A549 (cell line): ENCODE results near the gene PIGL. TPM values are rescaled to one million over a fixed set of nuclear protein-coding genes. Genes with fewer than 3 reads are reported as not detected.

ENCODE experiments used
- ATAC-seq, 2 experiments: fragments of 200-7000 bp in 1 of 2; fragments of >200 bp in 1 of 2; cut with Nextera tagmentation in 1 of 2; cut with Tn5 transposase in 1 of 2; 3 replicates each; pipeline versions ENCODE4 v1.8.0 to v1.9.1; 2018 to 2020; ENCODE audit warnings: mild to moderate bottlenecking in 1 of 2, moderate library complexity in 1 of 2
- CTCF ChIA-PET: fragments of 300-600 bp; sonication (Branson Sonifier 250); formaldehyde crosslinking; extraction: SDS; loops from one replicate; lab custom pipeline; 2021; ENCODE audit warnings: antibody characterized with exemption, inconsistent platforms; lab: Yijun Ruan, JAX
- POLR2A ChIA-PET: fragments of 350-600 bp; formaldehyde crosslinking; extraction: SDS; loops from one replicate; lab custom pipeline; 2021; ENCODE audit warnings: antibody characterized with exemption, inconsistent platforms; lab: Yijun Ruan, JAX
- DNase-seq, 2 experiments: peaks; one replicate each; pipeline versions ENCODE4 v3.0.0 to v3.0.0-alpha.2; 2011 to 2016; ENCODE audit warnings: low read depth in 1 of 2, low spot score in 1 of 2
- FAIRE-seq: peaks from 2 replicates; lab custom pipeline; 2011; peaks lifted over from hg19 to GRCh38; lab: Jason Lieb, UNC
- H3K27ac ChIP-seq, 2 experiments: fragments of >200 bp; sonication (Bioruptor Twin); formaldehyde crosslinking; 3 replicates each; pipeline ENCODE4 v1.5.1; 2016 to 2017
- H3K4me1 ChIP-seq: fragments of >200 bp; sonication (Bioruptor Twin); formaldehyde crosslinking; 3 replicates; pipeline ENCODE4 v1.6.1; 2016
- H3K4me2 ChIP-seq: fragments of >200 bp; sonication (Bioruptor Twin); formaldehyde crosslinking; 3 replicates; pipeline ENCODE4 v1.6.1; 2016
- H3K4me3 ChIP-seq: fragments of >200 bp; sonication (Bioruptor Twin); formaldehyde crosslinking; 3 replicates; pipeline ENCODE4 v1.5.1; 2016
- H3K9me3 ChIP-seq: fragments of >200 bp; sonication (Bioruptor Twin); formaldehyde crosslinking; 3 replicates; pipeline ENCODE4 v1.6.1; 2016
- EHF ChIP-seq: fragments of 250-450 bp; sonication (Bioruptor Pico); IDR thresholded peaks from 2 replicates; pipeline ENCODE4 v1.5.0; 2020; ENCODE audit warnings: mild to moderate bottlenecking
- ELK1 ChIP-seq: fragments of 150-350 bp; IDR thresholded peaks from 2 replicates; pipeline ENCODE4 v1.6.1; 2014; ENCODE audit warnings: low read depth, mild to moderate bottlenecking, low read length
- FOSB ChIP-seq: fragments of 250-450 bp; sonication (Bioruptor Pico); IDR thresholded peaks from 2 replicates; pipeline ENCODE4 v1.5.0; 2020; ENCODE audit warnings: mild to moderate bottlenecking, moderate library complexity
- FOXS1 ChIP-seq: fragments of 250-450 bp; sonication (Bioruptor Pico); IDR thresholded peaks from 2 replicates; pipeline ENCODE4 v1.5.0; 2020; ENCODE audit warnings: mild to moderate bottlenecking, moderate library complexity
- HOXA7 ChIP-seq: fragments of 250-450 bp; sonication (Bioruptor Pico); IDR thresholded peaks from 2 replicates; pipeline ENCODE4 v1.5.0; 2020; ENCODE audit warnings: mild to moderate bottlenecking, moderate library complexity
- HOXB13 ChIP-seq: fragments of 250-450 bp; sonication (Bioruptor Pico); IDR thresholded peaks from 2 replicates; pipeline ENCODE4 v1.5.0; 2020; ENCODE audit warnings: low read depth, mild to moderate bottlenecking, moderate library complexity
- JUNB ChIP-seq: fragments of >200 bp; sonication (Bioruptor Twin); formaldehyde crosslinking; IDR thresholded peaks from 2 replicates; pipeline ENCODE4 v1.6.1; 2016
- KDM1A ChIP-seq: fragments of 200-600 bp; sonication (generic); IDR thresholded peaks from 2 replicates; pipeline ENCODE4 v1.6.1; 2016; ENCODE audit warnings: low read depth, mild to moderate bottlenecking
- MYC ChIP-seq: IDR thresholded peaks from 2 replicates; pipeline ENCODE4 v1.6.1; 2012; ENCODE audit warnings: mild to moderate bottlenecking, inconsistent platforms, low read length, improper control_type of control experiment, borderline replicate concordance
- NFE2L2 ChIP-seq: fragments of 150-350 bp; conservative IDR thresholded peaks from 2 replicates; pipeline ENCODE4 v1.6.1; 2014; ENCODE audit warnings: low read length
- NPAS2 ChIP-seq: fragments of 250-450 bp; sonication (Bioruptor Pico); IDR thresholded peaks from 2 replicates; pipeline ENCODE4 v1.8.0; 2022; ENCODE audit warnings: mild to moderate bottlenecking, moderate library complexity, borderline replicate concordance
- POLR2AphosphoS2 ChIP-seq: conservative IDR thresholded peaks from 2 replicates; pipeline ENCODE4 v1.6.1; 2012; ENCODE audit warnings: low read length, improper control_type of control experiment, inconsistent platforms
- RAD21 ChIP-seq, 2 experiments: fragments of >200 bp in 1 of 2; sonication (Bioruptor Twin) in 1 of 2; formaldehyde crosslinking in 1 of 2; IDR thresholded peaks in 1 of 2; conservative IDR thresholded peaks in 1 of 2; 2 replicates in 1 of 2; 3 replicates in 1 of 2; pipeline ENCODE4 v1.6.1; 2012 to 2018; ENCODE audit warnings: inconsistent platforms in 1 of 2
- SMC3 ChIP-seq: fragments of >200 bp; sonication (Bioruptor Twin); formaldehyde crosslinking; IDR thresholded peaks from 3 replicates; pipeline ENCODE4 v1.6.1; 2018; ENCODE audit warnings: inconsistent platforms
- TFCP2L1 ChIP-seq: fragments of 250-450 bp; sonication (Bioruptor Pico); IDR thresholded peaks from 2 replicates; pipeline ENCODE4 v1.5.0; 2021; ENCODE audit warnings: mild to moderate bottlenecking
- ZNF302 ChIP-seq: fragments of 250-450 bp; sonication (Bioruptor Pico); IDR thresholded peaks from 2 replicates; pipeline ENCODE4 v1.9.0; 2021; ENCODE audit warnings: inconsistent platforms, mild to moderate bottlenecking, moderate library complexity
- WGBS: methylation state at CpG from one replicate; pipeline ENCODE4 v1.1.6; 2017; ENCODE audit errors: missing lambda C conversion rate; 5-methylcytosine and 5-hydroxymethylcytosine counted together
- polyA plus RNA-seq, 4 experiments: library from polyadenylated mRNA; depleted of rRNA in 3 of 4; stranded (reverse); fragments of >200 nt; fragmentation: RNase III in 1 of 4; extraction: RNeasy Plus Mini Kit Qiagen cat#74134 plus additional on column Dnase treatment in 1 of 4; gene quantifications; 2 replicates in 3 of 4; 3 replicates in 1 of 4; pipeline ENCODE4 v1.2.3, GENCODE V29; 2011 to 2017
- TF ChIP-seq, protein P1 (sequence below): fragments of >200 bp; sonication (Bioruptor Twin); formaldehyde crosslinking; IDR thresholded peaks from 2 replicates; pipeline ENCODE4 v1.6.1; 2016
- TF ChIP-seq, protein P2 (sequence below): fragments of >200 bp; sonication (Bioruptor Twin); formaldehyde crosslinking; IDR thresholded peaks from 3 replicates; pipeline ENCODE4 v1.6.1; 2016
- TF ChIP-seq, protein P3 (sequence below): fragments of 450-650 bp; IDR thresholded peaks from 2 replicates; pipeline ENCODE4 v1.6.1; 2014; ENCODE audit warnings: antibody characterized with exemption
- TF ChIP-seq, protein P4 (sequence below): fragments of 250-450 bp; sonication (Bioruptor Pico); IDR thresholded peaks from 2 replicates; pipeline ENCODE4 v1.5.0; 2020; ENCODE audit warnings: low read depth, mild to moderate bottlenecking, moderate library complexity
- TF ChIP-seq, protein P5 (sequence below): fragments of >200 bp; sonication (Bioruptor Twin); formaldehyde crosslinking; IDR thresholded peaks from 3 replicates; pipeline ENCODE4 v1.5.1; 2016

Gene PIGL
- polyA plus RNA-seq, 2 of the 4 experiments (the other 2 are of a cell fraction) = 27.5 to 35.1 TPM

- TF ChIP-seq MYC (0 out of 2 replicates have a peak, but pooled peaks have one; percentile 41), EHF (CRISPR knock-in tag) (peak; percentile 57; the same call in 1 of the 2 replicates), NFE2L2 (no peak), JUNB (peak; percentile 87), FOSB (CRISPR knock-in tag) (peak; percentile 82), FOXS1 (0 out of 2 replicates have a peak, but pooled peaks have one; percentile 39), HOXA7 (peak; percentile 84), ZNF302 (peak; percentile 68; the same call in 1 of the 2 replicates)
- TF ChIP-seq, protein P1, sequence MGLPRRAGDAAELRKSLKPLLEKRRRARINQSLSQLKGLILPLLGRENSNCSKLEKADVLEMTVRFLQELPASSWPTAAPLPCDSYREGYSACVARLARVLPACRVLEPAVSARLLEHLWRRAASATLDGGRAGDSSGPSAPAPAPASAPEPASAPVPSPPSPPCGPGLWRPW = no peak
- TF ChIP-seq, protein P2, sequence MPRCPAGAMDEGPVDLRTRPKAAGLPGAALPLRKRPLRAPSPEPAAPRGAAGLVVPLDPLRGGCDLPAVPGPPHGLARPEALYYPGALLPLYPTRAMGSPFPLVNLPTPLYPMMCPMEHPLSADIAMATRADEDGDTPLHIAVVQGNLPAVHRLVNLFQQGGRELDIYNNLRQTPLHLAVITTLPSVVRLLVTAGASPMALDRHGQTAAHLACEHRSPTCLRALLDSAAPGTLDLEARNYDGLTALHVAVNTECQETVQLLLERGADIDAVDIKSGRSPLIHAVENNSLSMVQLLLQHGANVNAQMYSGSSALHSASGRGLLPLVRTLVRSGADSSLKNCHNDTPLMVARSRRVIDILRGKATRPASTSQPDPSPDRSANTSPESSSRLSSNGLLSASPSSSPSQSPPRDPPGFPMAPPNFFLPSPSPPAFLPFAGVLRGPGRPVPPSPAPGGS = peak; percentile 92; the same call in 2 of the 3 replicates
- TF ChIP-seq, protein P3, sequence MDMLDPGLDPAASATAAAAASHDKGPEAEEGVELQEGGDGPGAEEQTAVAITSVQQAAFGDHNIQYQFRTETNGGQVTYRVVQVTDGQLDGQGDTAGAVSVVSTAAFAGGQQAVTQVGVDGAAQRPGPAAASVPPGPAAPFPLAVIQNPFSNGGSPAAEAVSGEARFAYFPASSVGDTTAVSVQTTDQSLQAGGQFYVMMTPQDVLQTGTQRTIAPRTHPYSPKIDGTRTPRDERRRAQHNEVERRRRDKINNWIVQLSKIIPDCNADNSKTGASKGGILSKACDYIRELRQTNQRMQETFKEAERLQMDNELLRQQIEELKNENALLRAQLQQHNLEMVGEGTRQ = no peak
Observed at GRCh38 chr17:16286009-16286946, 69.3 kb downstream of the PIGL start (continued).

- peak overlapping the region; percentile 96 to 97 for H3K27ac ChIP-seq
- TF ChIP-seq POLR2AphosphoS2 (no peak), RAD21 (conservative IDR thresholded peaks at IDR 0.05 in 1 of 2, IDR thresholded peaks at IDR 0.05 in 1 of 2) (0 out of 5 replicates have a peak, but pooled peaks of 1 of the 2 experiments have one; percentile 1), NPAS2 (CRISPR knock-in tag) (no peak), ELK1 (no peak), SMC3 (0 out of 3 replicates have a peak, but pooled peaks have one; percentile 7), HOXB13 (CRISPR knock-in tag) (peak; percentile 44; the same call in 1 of the 2 replicates), KDM1A (no peak), TFCP2L1 (no peak)
- TF ChIP-seq, protein P4, sequence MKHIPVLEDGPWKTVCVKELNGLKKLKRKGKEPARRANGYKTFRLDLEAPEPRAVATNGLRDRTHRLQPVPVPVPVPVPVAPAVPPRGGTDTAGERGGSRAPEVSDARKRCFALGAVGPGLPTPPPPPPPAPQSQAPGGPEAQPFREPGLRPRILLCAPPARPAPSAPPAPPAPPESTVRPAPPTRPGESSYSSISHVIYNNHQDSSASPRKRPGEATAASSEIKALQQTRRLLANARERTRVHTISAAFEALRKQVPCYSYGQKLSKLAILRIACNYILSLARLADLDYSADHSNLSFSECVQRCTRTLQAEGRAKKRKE (CRISPR knock-in tag) = no peak; the same call in none of the 2 replicates
- TF ChIP-seq, protein P5, sequence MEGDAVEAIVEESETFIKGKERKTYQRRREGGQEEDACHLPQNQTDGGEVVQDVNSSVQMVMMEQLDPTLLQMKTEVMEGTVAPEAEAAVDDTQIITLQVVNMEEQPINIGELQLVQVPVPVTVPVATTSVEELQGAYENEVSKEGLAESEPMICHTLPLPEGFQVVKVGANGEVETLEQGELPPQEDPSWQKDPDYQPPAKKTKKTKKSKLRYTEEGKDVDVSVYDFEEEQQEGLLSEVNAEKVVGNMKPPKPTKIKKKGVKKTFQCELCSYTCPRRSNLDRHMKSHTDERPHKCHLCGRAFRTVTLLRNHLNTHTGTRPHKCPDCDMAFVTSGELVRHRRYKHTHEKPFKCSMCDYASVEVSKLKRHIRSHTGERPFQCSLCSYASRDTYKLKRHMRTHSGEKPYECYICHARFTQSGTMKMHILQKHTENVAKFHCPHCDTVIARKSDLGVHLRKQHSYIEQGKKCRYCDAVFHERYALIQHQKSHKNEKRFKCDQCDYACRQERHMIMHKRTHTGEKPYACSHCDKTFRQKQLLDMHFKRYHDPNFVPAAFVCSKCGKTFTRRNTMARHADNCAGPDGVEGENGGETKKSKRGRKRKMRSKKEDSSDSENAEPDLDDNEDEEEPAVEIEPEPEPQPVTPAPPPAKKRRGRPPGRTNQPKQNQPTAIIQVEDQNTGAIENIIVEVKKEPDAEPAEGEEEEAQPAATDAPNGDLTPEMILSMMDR = no peak
- TF ChIP-seq, protein P2 = no peak
- ATAC-seq (peak; percentile 10 to 19), FAIRE-seq (no peak), DNase-seq (peak in 1 of 2 experiments; percentile 51)
- WGBS = 56% methylated on average over 10 of the region's 10 CpGs
- peak overlapping the region; percentile 74 for H3K4me2 ChIP-seq
- H3K4me3 ChIP-seq = no peak overlapping the region
- no peaks in the 10 kb centered on the region for H3K9me3 ChIP-seq
- POLR2A ChIA-PET = interaction anchor here (0.6 to 4.9 kb wide), 18 partner anchors 8 to 288 kb away, joined by 3 to 57 read pairs (median 6); partner anchors contain the start of genes CENPV, NCOR1, PIGL and TTC19
- CTCF ChIA-PET = interaction anchor here (0.7 to 10.0 kb wide), 18 partner anchors 8 to 234 kb away, joined by 3 to 69 read pairs (median 10); partner anchors contain the start of genes CENPV, NCOR1 and PIGL
- H3K4me1 ChIP-seq = peaks cover 69% of the 10 kb centered on the region
Observed at GRCh38 chr17:16286947-16287562, 70.0 kb downstream of the PIGL start.
